ENCODE measurements around the gene CHGA.

DNA sequence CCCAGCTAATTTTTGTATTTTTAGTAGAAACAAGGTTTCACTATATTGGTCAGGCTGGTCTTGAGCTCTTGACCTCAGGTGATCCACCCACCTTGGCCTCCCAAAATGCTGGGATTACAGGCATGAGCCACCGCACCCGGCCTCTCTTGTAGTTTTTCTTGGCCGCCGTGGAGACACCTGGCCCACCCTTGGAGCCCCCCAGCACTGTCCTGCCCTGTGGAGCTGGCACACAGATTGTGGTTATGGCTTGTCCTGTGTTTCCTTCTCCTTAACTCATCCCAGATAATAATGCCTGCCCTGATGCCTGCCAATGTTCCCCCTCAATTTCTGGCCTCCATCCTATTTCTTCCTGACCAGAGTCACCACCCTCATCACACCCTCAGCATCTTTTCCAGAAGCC, 57.9 kb downstream of the CHGA start:
- TF ChIP-seq, protein P1, sequence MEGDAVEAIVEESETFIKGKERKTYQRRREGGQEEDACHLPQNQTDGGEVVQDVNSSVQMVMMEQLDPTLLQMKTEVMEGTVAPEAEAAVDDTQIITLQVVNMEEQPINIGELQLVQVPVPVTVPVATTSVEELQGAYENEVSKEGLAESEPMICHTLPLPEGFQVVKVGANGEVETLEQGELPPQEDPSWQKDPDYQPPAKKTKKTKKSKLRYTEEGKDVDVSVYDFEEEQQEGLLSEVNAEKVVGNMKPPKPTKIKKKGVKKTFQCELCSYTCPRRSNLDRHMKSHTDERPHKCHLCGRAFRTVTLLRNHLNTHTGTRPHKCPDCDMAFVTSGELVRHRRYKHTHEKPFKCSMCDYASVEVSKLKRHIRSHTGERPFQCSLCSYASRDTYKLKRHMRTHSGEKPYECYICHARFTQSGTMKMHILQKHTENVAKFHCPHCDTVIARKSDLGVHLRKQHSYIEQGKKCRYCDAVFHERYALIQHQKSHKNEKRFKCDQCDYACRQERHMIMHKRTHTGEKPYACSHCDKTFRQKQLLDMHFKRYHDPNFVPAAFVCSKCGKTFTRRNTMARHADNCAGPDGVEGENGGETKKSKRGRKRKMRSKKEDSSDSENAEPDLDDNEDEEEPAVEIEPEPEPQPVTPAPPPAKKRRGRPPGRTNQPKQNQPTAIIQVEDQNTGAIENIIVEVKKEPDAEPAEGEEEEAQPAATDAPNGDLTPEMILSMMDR (IDR thresholded peaks at IDR 0.05): no peak
- TF ChIP-seq POLR2A (IDR thresholded peaks at IDR 0.05): no peak
